ENCODE measurements around the gene PRKAR1B.

- TF ChIP-seq CTCF (IDR thresholded peaks at IDR 0.05): no peak
- no peak for TF ChIP-seq POLR2AphosphoS5 (IDR thresholded peaks at IDR 0.05; ENCODE audit: low read depth, low read length)
- no peak for TF ChIP-seq SIN3A (IDR thresholded peaks at IDR 0.05; ENCODE audit: borderline replicate concordance, insufficient read depth, low read depth, low read length)
- TF ChIP-seq REST (IDR thresholded peaks at IDR 0.05; ENCODE audit: insufficient read depth in 1 of 2, low read depth in 2 of 2, low read length in 1 of 2): no peak
- no peak for TF ChIP-seq TCF7L2 (IDR thresholded peaks at IDR 0.05; ENCODE audit: low read depth, low read length)
Measured at GRCh38 chr7:597348-598178, 129.5 kb downstream of the PRKAR1B start.
